SK-N-SH treated with all-trans-retinoic acid at 6 μM for 48 hours (cell line): ENCODE results near the gene GADD45GIP1.

Source experiments
- ARNTL ChIP-seq: fragments of 450-650 bp; formaldehyde crosslinking; IDR thresholded peaks from 2 replicates; pipeline ENCODE4 v1.5.0; 2020; ENCODE audit warnings: low read depth, mild to moderate bottlenecking, moderate library complexity, borderline replicate concordance
- ESRRG ChIP-seq: fragments of 250-450 bp; sonication (Bioruptor Pico); IDR thresholded peaks from 2 replicates; pipeline ENCODE4 v1.6.1; 2021; ENCODE audit warnings: mild to moderate bottlenecking
- ISL1 ChIP-seq: fragments of 250-450 bp; sonication (Bioruptor Pico); IDR thresholded peaks from 2 replicates; pipeline ENCODE4 v2.1.2; 2022; ENCODE audit warnings: mild to moderate bottlenecking, moderate library complexity
- POU6F1 ChIP-seq: fragments of 250-450 bp; sonication (Bioruptor Pico); IDR thresholded peaks from 2 replicates; pipeline ENCODE4 v1.8.0; 2021; ENCODE audit warnings: low read depth, mild to moderate bottlenecking, moderate library complexity, borderline replicate concordance
- PPARA ChIP-seq: fragments of 250-450 bp; sonication (Bioruptor Pico); IDR thresholded peaks from 2 replicates; pipeline ENCODE4 v1.5.0; 2020; ENCODE audit warnings: mild to moderate bottlenecking, borderline replicate concordance
- RARB ChIP-seq: fragments of 250-450 bp; sonication (Bioruptor Pico); IDR thresholded peaks from 2 replicates; pipeline ENCODE4 v1.8.0; 2021; ENCODE audit warnings: mild to moderate bottlenecking, moderate library complexity
- SNAI2 ChIP-seq: fragments of 250-450 bp; sonication (Bioruptor Pico); IDR thresholded peaks from 2 replicates; pipeline ENCODE4 v1.5.0; 2020; ENCODE audit warnings: mild to moderate bottlenecking, moderate library complexity
- TOX ChIP-seq: fragments of 250-450 bp; sonication (Bioruptor Pico); IDR thresholded peaks from 2 replicates; pipeline ENCODE4 v1.8.0; 2021; ENCODE audit warnings: mild to moderate bottlenecking, moderate library complexity, borderline replicate concordance
- ZC3H10 ChIP-seq: fragments of 250-450 bp; sonication (Bioruptor Pico); IDR thresholded peaks from 2 replicates; pipeline ENCODE4 v1.5.1; 2021; ENCODE audit warnings: mild to moderate bottlenecking, moderate library complexity
- TF ChIP-seq, protein P1 (sequence below): fragments of 250-450 bp; sonication (Bioruptor Pico); IDR thresholded peaks from 2 replicates; pipeline ENCODE4 v1.5.1; 2021; ENCODE audit warnings: mild to moderate bottlenecking, moderate library complexity
- TF ChIP-seq, protein P2 (sequence below): fragments of 250-450 bp; sonication (Bioruptor Pico); IDR thresholded peaks from 2 replicates; pipeline ENCODE4 v1.5.0; 2020; ENCODE audit warnings: mild to moderate bottlenecking, moderate library complexity

DNA sequence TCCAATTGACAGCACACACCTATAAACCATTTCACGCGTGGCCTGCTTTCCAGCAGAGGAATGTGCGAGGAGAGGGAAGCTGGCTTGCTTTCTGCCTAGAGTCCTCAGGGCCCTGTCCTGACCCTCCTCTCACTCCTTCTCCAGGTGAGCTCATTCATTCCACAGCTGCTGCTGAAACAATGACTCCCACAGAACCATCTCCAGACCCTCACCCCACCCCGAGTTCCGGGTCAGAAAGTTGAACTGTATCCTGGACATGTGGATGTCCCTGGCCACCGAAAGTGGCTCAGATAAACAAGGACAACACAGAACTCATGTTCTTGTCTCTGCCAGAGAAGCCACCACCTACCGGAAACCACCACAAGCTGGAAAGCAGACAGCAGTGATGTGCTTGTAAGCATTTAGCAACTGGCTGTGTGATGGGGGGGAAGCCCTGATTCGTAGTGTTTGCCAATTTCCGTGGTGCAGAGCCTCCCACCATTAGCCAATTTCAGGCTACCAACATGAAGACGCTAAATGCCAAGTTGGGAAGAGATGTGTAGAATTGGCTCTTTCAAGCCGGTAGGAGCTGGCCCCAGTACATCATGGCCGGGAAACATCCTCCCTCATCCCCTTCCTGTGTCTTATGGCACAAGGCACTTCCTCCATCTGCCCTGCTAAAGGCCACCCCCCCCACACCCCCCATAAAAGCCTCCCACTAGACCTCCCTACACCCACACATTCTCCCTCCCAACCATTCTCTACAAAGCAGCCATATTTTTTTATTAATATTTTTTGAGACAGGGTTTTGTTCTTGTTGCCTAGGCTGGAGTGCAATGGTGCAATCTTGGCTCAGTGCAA, 43.0 kb downstream of the GADD45GIP1 start:
- no peak for TF ChIP-seq TOX (CRISPR knock-in tag)
- no peak for TF ChIP-seq ARNTL (CRISPR knock-in tag)
- TF ChIP-seq, protein P1, sequence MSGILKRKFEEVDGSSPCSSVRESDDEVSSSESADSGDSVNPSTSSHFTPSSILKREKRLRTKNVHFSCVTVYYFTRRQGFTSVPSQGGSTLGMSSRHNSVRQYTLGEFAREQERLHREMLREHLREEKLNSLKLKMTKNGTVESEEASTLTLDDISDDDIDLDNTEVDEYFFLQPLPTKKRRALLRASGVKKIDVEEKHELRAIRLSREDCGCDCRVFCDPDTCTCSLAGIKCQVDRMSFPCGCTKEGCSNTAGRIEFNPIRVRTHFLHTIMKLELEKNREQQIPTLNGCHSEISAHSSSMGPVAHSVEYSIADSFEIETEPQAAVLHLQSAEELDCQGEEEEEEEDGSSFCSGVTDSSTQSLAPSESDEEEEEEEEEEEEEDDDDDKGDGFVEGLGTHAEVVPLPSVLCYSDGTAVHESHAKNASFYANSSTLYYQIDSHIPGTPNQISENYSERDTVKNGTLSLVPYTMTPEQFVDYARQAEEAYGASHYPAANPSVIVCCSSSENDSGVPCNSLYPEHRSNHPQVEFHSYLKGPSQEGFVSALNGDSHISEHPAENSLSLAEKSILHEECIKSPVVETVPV: no peak
- TF ChIP-seq ESRRG (CRISPR knock-in tag): no peak
- TF ChIP-seq RARB: no peak
- TF ChIP-seq ISL1 (CRISPR knock-in tag): no peak
- TF ChIP-seq SNAI2 (CRISPR knock-in tag): no peak
- TF ChIP-seq PPARA: no peak
- no peak for TF ChIP-seq ZC3H10 (CRISPR knock-in tag)
- TF ChIP-seq POU6F1 (CRISPR knock-in tag): no peak
- TF ChIP-seq, protein P2, sequence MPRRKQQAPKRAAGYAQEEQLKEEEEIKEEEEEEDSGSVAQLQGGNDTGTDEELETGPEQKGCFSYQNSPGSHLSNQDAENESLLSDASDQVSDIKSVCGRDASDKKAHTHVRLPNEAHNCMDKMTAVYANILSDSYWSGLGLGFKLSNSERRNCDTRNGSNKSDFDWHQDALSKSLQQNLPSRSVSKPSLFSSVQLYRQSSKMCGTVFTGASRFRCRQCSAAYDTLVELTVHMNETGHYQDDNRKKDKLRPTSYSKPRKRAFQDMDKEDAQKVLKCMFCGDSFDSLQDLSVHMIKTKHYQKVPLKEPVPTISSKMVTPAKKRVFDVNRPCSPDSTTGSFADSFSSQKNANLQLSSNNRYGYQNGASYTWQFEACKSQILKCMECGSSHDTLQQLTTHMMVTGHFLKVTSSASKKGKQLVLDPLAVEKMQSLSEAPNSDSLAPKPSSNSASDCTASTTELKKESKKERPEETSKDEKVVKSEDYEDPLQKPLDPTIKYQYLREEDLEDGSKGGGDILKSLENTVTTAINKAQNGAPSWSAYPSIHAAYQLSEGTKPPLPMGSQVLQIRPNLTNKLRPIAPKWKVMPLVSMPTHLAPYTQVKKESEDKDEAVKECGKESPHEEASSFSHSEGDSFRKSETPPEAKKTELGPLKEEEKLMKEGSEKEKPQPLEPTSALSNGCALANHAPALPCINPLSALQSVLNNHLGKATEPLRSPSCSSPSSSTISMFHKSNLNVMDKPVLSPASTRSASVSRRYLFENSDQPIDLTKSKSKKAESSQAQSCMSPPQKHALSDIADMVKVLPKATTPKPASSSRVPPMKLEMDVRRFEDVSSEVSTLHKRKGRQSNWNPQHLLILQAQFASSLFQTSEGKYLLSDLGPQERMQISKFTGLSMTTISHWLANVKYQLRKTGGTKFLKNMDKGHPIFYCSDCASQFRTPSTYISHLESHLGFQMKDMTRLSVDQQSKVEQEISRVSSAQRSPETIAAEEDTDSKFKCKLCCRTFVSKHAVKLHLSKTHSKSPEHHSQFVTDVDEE: no peak
